Measurements from ENCODE around the gene LRRC72.
"Not testable (repeated sequence)": the region's sequence is repeated elsewhere in the genome, so short reads cannot be mapped to it uniquely, and the experiment has no call there.

The LRRC72 gene

GRCh38 chr7:16526742-16527540 is at the start of gene LRRC72:
LRRC72 (plus strand) TSS chr7:16526825; CDS start chr7:16526953, 128 bp downstream.
- no peak for DNase-seq (ENCODE audit: low read depth)

GRCh38 chr7:16479161-16479560 is 47.5 kb upstream of the LRRC72 start:
- DNase-seq (ENCODE audit: low read depth), result no peak

GRCh38 chr7:16479591-16479990 is 47.0 kb upstream of the LRRC72 start:
- DNase-seq (ENCODE audit: low read depth), result no peak

GRCh38 chr7:16484453-16485158 is 42.0 kb upstream of the LRRC72 start:
- no peak for DNase-seq (ENCODE audit: low read depth)

- DNase-seq (ENCODE audit: low read depth), result no peak
These were observed 35.5 kb upstream of the LRRC72 start for GRCh38 chr7:16491148-16491547.

GRCh38 chr7:16492513-16493062 is 34.0 kb upstream of the LRRC72 start:
- no peak for DNase-seq (ENCODE audit: low read depth)

- DNase-seq (ENCODE audit: low read depth), result no peak
These were observed 33.4 kb upstream of the LRRC72 start for GRCh38 chr7:16493266-16493665.

- no peak for DNase-seq (ENCODE audit: low read depth)
These were observed 32.1 kb upstream of the LRRC72 start for GRCh38 chr7:16494551-16494950.

- DNase-seq (ENCODE audit: low read depth), result no peak
These were observed 31.5 kb upstream of the LRRC72 start for GRCh38 chr7:16494955-16495719.

GRCh38 chr7:16498122-16498521 is 28.5 kb upstream of the LRRC72 start:
- DNase-seq (ENCODE audit: low read depth), result no peak

- no peak for DNase-seq (ENCODE audit: low read depth)
These were observed 24.3 kb upstream of the LRRC72 start for GRCh38 chr7:16502303-16502702.

- DNase-seq (ENCODE audit: low read depth), result no peak
These were observed 22.6 kb upstream of the LRRC72 start for GRCh38 chr7:16504019-16504418.

- not testable (repeated sequence) for DNase-seq (ENCODE audit: low read depth)
These were observed 20.2 kb upstream of the LRRC72 start for GRCh38 chr7:16506422-16506821.

GRCh38 chr7:16509829-16510228 is 16.8 kb upstream of the LRRC72 start:
- DNase-seq (ENCODE audit: low read depth), result no peak

- DNase-seq (ENCODE audit: low read depth), result no peak
These were observed 15.3 kb upstream of the LRRC72 start for GRCh38 chr7:16511314-16511713.

- no peak for DNase-seq (ENCODE audit: low read depth)
These were observed 14.5 kb upstream of the LRRC72 start for GRCh38 chr7:16512097-16512496.

GRCh38 chr7:16514271-16514670 is 12.4 kb upstream of the LRRC72 start:
- no peak for DNase-seq (ENCODE audit: low read depth)

GRCh38 chr7:16514729-16515128 is 11.9 kb upstream of the LRRC72 start:
- DNase-seq (ENCODE audit: low read depth), result no peak

- DNase-seq (ENCODE audit: low read depth), result no peak
These were observed 10.6 kb upstream of the LRRC72 start for GRCh38 chr7:16515785-16516685.

- DNase-seq (ENCODE audit: low read depth), result not testable (repeated sequence)
These were observed 6.6 kb upstream of the LRRC72 start for GRCh38 chr7:16519985-16520384.

GRCh38 chr7:16524332-16524731 is 2.3 kb upstream of the LRRC72 start:
- DNase-seq (ENCODE audit: low read depth), result no peak
